Measurements from ENCODE around the gene GPRC5B.

DNA sequence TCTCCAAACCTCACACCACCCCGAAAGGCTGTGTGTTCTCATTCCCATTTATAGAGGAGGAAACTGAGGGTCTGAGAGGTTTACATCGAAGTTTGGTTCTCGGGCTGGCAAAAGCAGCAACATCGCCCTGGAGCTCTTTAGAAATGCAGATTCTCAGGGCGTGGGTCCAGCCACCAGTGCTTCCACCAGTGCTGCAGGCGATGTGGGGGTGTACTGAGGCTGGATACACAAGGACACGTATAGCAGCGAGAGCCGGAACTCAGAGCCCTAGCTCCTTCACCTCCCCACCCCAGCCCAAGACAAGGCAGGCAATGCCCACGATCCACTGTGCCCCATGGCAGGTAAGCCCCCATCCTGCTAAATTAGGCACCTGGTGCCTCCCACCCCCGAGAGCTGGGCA is 5.9 kb downstream of the GPRC5B start:
- TF ChIP-seq, protein P1, sequence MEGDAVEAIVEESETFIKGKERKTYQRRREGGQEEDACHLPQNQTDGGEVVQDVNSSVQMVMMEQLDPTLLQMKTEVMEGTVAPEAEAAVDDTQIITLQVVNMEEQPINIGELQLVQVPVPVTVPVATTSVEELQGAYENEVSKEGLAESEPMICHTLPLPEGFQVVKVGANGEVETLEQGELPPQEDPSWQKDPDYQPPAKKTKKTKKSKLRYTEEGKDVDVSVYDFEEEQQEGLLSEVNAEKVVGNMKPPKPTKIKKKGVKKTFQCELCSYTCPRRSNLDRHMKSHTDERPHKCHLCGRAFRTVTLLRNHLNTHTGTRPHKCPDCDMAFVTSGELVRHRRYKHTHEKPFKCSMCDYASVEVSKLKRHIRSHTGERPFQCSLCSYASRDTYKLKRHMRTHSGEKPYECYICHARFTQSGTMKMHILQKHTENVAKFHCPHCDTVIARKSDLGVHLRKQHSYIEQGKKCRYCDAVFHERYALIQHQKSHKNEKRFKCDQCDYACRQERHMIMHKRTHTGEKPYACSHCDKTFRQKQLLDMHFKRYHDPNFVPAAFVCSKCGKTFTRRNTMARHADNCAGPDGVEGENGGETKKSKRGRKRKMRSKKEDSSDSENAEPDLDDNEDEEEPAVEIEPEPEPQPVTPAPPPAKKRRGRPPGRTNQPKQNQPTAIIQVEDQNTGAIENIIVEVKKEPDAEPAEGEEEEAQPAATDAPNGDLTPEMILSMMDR (conservative IDR thresholded peaks at IDR 0.05; ENCODE audit: low read depth, low read length) = no peak
- no peak for TF ChIP-seq EZH2 (IDR thresholded peaks at IDR 0.05; ENCODE audit: borderline replicate concordance, low read depth, low read length, poor library complexity, severe bottlenecking)
